GM12875 (cell line): ENCODE results near the gene FYB1.

ENCODE experiments used
- H3K4me3 ChIP-seq: one replicate; pipeline ENCODE4 v1.5.1; 2011; ENCODE audit warnings: low read depth, low read length, control low read depth
- CTCF ChIP-seq: IDR thresholded peaks from 2 replicates; pipeline ENCODE4 v1.5.1; 2011; ENCODE audit warnings: low read depth, mild to moderate bottlenecking, control low read depth, inconsistent platforms, low read length, moderate library complexity, borderline replicate concordance; ENCODE audit not compliant: insufficient read depth

FYB1 gene

GRCh38 chr5:39091940-39092580 lies 127.3 kb downstream of the FYB1 start:
- H3K4me3 ChIP-seq: no peak overlapping the region
- TF ChIP-seq CTCF: no peak

DNA sequence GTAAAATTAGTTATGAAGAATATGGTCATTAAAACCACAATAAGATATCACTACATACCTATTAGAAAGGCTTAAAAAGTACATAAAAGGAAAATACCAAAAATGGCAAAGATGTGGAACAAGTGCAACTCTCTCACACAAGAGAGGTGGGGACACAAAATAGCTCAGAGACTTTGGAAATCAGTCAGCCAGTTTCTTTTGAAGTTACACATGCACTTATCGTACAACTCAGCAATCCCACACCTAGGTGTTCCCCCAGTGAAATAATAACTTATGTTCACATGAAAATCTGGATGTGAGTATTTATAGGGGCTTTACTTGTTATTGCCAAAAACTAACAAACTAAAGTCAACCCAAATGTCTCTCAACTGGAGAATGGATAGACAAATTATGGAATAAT lies 135.4 kb downstream of the FYB1 start:
- no peak for TF ChIP-seq CTCF
- H3K4me3 ChIP-seq: no peak overlapping the region

DNA sequence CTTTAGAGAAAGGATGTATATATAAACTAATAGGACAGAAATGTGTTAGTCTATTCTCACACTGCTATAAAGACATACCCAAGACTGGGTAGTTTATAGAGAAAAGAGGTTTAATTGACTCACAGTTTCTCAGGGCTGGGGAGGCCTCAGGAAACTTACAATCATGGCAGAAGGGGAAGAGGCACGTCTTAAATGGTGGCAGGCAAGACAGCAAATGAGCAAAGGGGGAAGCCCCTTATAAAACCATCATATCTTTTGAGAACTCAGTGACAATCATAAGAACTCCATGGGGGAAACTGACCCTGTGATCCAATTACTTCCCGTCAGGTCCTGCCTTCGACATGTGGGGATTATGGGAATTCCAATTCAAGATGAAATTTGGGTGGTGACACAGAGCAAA lies 136.4 kb downstream of the FYB1 start:
- no peak for TF ChIP-seq CTCF
- no peak overlapping the region for H3K4me3 ChIP-seq

GRCh38 chr5:39080597-39081204 lies 138.7 kb downstream of the FYB1 start:
- H3K4me3 ChIP-seq: no peak overlapping the region
- peak; percentile 67 for TF ChIP-seq CTCF

DNA sequence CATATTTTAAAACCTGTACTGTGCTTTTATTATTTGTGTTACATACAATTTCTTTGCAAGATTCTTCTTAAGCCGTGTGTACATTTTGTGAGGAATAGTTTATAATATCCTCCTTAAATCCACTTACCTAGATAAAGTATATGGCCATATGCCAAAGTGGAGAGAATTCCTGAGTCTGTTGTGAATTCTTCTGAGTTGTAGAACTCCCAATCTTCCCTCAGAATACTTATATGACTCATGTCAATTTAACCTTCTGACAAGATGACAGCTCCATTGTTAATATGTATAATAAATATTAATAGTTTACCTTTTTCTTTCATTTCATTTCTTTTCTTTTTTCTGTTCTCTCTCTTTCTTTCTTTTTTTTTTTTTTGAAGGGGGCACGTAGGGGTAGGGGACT lies 139.2 kb downstream of the FYB1 start:
- TF ChIP-seq CTCF: no peak
- no peak overlapping the region for H3K4me3 ChIP-seq

DNA sequence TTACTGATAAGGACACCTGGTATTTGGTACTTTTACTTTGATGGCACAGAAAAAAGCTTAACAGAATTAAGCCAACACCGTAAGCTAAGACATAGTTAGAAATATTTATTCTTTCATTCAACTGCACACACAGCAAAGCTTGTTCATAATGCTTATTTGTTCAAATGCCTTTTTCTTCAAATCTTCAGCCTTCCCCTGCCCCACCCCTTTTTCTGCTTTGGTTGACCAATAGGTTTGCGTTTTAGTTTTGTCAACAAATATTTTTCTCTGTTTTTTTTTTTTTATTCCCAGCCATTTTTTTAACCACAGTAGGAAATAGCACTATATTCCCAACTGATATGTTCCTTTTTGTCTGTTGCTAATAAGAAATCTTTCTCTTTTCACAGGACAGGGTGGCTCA lies 140.2 kb downstream of the FYB1 start:
- no peak overlapping the region for H3K4me3 ChIP-seq
- TF ChIP-seq CTCF: no peak
